HepG2 (cell line): ENCODE data around the gene TOM1L2. TPM values are rescaled to one million over a fixed set of nuclear protein-coding genes. Genes with fewer than 3 reads are reported as not detected.

Experiments used
- KDM2A ChIP-seq: sonication (generic); formaldehyde crosslinking; IDR thresholded peaks from 2 replicates; pipeline ENCODE4 v1.4.0; 2020; ENCODE audit warnings: low read depth, missing genetic modification reagents, borderline replicate concordance
- NFYB ChIP-seq: sonication (generic); formaldehyde crosslinking; IDR thresholded peaks from 2 replicates; pipeline ENCODE4 v1.4.0; 2020; ENCODE audit warnings: missing genetic modification reagents
- POLR2A ChIP-seq, 2 experiments: IDR thresholded peaks; 2 replicates each; pipeline ENCODE4 v1.6.1; 2011; ENCODE audit warnings: low read depth in 2 of 2, low read length in 2 of 2, mild to moderate bottlenecking in 1 of 2, moderate library complexity in 1 of 2; ENCODE audit not compliant: insufficient read depth in 1 of 2
- PPARG ChIP-seq: conservative IDR thresholded peaks from 2 replicates; pipeline ENCODE4 v1.6.1; 2016; ENCODE audit warnings: missing biosample characterization, missing genetic modification reagents
- SAFB2 ChIP-seq: sonication (generic); formaldehyde crosslinking; IDR thresholded peaks from 2 replicates; pipeline ENCODE4 v1.5.1; 2020; ENCODE audit warnings: missing genetic modification reagents, low read depth, mild to moderate bottlenecking, borderline replicate concordance
- SOX6 ChIP-seq, 2 experiments: fragments of 450-650 bp in 1 of 2; sonication (generic) in 1 of 2; formaldehyde crosslinking in 1 of 2; IDR thresholded peaks; 2 replicates each; pipeline versions ENCODE4 v1.4.0 to v1.6.1; 2017 to 2020; ENCODE audit warnings: antibody characterized with exemption in 1 of 2, mild to moderate bottlenecking in 1 of 2, missing genetic modification reagents in 1 of 2
- YY1 ChIP-seq: IDR thresholded peaks from 2 replicates; pipeline ENCODE4 v1.6.1; 2011; ENCODE audit warnings: low read length, low read depth, moderate library complexity, mild to moderate bottlenecking; ENCODE audit not compliant: insufficient read depth, insufficient replicate concordance
- ZBTB38 ChIP-seq: sonication (generic); formaldehyde crosslinking; IDR thresholded peaks from 2 replicates; pipeline ENCODE4 v1.5.1; 2020; ENCODE audit warnings: mild to moderate bottlenecking, missing genetic modification reagents
- ZNF230 ChIP-seq: sonication (generic); formaldehyde crosslinking; IDR thresholded peaks from 2 replicates; pipeline ENCODE4 v1.4.0; 2020; ENCODE audit warnings: mild to moderate bottlenecking, missing genetic modification reagents
- ZNF747 ChIP-seq: sonication (generic); formaldehyde crosslinking; IDR thresholded peaks from 2 replicates; pipeline ENCODE4 v1.8.1; 2023; ENCODE audit warnings: missing genetic modification reagents, mild to moderate bottlenecking, borderline replicate concordance
- ZNF782 ChIP-seq: sonication (generic); formaldehyde crosslinking; IDR thresholded peaks from 2 replicates; pipeline ENCODE4 v1.4.0; 2020; ENCODE audit warnings: missing genetic modification reagents, mild to moderate bottlenecking, borderline replicate concordance
- polyA plus RNA-seq, 8 experiments: library from polyadenylated mRNA; depleted of rRNA in 3 of 8; stranded (reverse) in 7 of 8; unstranded in 1 of 8; fragments of >200 nt; fragmentation: Illumina TruSeq in 4 of 8; extraction: Trizol in 4 of 8; gene quantifications; 2 replicates each; pipeline versions ENCODE4 v1.2.1 to v1.2.3, GENCODE V29; 2011 to 2016; ENCODE audit warnings: low read depth in 4 of 8, missing spikeins in 1 of 8, mixed read lengths in 1 of 8; ENCODE audit not compliant: insufficient read depth in 1 of 8
- total RNA-seq, 5 experiments: library from RNA; depleted of rRNA; stranded (reverse); fragments of >200 nt; fragmentation: Illumina TruSeq; extraction: Trizol; gene quantifications; 2 replicates each; pipeline ENCODE4 v1.2.3, GENCODE V29; 2016; ENCODE audit warnings: low read depth in 1 of 5
- TF ChIP-seq, protein P1 (sequence below): sonication (generic); formaldehyde crosslinking; IDR thresholded peaks from 2 replicates; pipeline ENCODE4 v1.5.1; 2020; ENCODE audit warnings: mild to moderate bottlenecking, missing genetic modification reagents, borderline replicate concordance
- TF ChIP-seq, protein P2 (sequence below), 2 experiments: sonication (generic) in 1 of 2; formaldehyde crosslinking in 1 of 2; IDR thresholded peaks; 2 replicates each; pipeline versions ENCODE4 v1.5.1 to v1.6.1; 2011 to 2020; ENCODE audit warnings: borderline replicate concordance in 1 of 2, low read depth in 1 of 2, low read length in 1 of 2, mild to moderate bottlenecking in 1 of 2, missing genetic modification reagents in 1 of 2, moderate library complexity in 1 of 2
- TF ChIP-seq, protein P3 (sequence below): sonication (generic); formaldehyde crosslinking; IDR thresholded peaks from 2 replicates; pipeline ENCODE4 v1.5.0; 2020; ENCODE audit warnings: missing genetic modification reagents
- TF ChIP-seq, protein P4 (sequence below): IDR thresholded peaks from 2 replicates; pipeline ENCODE4 v1.6.1; 2016; ENCODE audit warnings: control low read depth
- TF ChIP-seq, protein P5 (sequence below): sonication (generic); formaldehyde crosslinking; IDR thresholded peaks from 2 replicates; pipeline ENCODE4 v1.4.0; 2020; ENCODE audit warnings: low read depth, mild to moderate bottlenecking, missing genetic modification reagents

Gene TOM1L2
- total and polyA plus RNA-seq, 2 of the 13 experiments (the other 11 are each of a cell fraction or from before 2014, with no cell fraction given), result 4.7 to 7.4 TPM

DNA sequence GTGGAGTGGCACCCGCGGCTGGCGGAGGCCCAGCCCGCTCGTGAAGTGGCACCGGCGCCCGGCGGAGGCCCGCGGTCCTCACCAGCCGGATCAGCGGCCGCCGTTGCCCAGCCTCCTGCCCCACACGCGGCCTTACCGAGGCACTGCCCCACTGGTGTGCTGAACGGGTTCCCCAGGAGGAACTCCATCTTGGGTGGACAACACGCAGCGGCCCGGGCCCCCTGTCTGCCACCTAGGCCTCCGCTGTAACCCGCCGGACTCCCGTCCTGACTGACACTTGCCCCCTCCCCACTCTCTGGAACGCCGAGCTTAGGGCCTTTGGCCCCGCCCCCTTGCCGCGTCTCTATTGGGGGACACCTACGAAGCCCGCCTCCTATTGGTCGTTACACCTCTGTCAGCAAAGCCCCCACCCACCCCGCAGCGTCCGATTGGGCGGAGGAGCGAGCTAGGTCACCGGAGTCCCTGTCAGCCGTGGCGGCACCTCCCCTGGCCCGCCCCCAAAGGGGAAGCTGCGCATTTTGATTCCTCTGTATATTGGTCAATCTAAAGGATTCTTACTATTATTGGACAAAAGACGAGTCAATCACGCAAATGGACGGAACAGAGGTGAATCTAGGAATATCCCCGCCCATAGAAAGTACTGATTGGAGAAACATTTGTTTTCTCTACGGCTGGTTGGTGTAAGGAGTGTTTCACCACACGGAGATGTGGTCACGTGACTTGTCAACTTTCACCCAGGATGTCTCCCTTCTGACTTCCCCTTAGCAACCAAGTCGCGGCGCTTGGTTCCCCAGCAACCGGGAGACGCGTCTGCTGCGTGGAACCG lies at the start of gene TOM1L2, which contains the start of gene DRC3 (continued):
- TF ChIP-seq, protein P1, sequence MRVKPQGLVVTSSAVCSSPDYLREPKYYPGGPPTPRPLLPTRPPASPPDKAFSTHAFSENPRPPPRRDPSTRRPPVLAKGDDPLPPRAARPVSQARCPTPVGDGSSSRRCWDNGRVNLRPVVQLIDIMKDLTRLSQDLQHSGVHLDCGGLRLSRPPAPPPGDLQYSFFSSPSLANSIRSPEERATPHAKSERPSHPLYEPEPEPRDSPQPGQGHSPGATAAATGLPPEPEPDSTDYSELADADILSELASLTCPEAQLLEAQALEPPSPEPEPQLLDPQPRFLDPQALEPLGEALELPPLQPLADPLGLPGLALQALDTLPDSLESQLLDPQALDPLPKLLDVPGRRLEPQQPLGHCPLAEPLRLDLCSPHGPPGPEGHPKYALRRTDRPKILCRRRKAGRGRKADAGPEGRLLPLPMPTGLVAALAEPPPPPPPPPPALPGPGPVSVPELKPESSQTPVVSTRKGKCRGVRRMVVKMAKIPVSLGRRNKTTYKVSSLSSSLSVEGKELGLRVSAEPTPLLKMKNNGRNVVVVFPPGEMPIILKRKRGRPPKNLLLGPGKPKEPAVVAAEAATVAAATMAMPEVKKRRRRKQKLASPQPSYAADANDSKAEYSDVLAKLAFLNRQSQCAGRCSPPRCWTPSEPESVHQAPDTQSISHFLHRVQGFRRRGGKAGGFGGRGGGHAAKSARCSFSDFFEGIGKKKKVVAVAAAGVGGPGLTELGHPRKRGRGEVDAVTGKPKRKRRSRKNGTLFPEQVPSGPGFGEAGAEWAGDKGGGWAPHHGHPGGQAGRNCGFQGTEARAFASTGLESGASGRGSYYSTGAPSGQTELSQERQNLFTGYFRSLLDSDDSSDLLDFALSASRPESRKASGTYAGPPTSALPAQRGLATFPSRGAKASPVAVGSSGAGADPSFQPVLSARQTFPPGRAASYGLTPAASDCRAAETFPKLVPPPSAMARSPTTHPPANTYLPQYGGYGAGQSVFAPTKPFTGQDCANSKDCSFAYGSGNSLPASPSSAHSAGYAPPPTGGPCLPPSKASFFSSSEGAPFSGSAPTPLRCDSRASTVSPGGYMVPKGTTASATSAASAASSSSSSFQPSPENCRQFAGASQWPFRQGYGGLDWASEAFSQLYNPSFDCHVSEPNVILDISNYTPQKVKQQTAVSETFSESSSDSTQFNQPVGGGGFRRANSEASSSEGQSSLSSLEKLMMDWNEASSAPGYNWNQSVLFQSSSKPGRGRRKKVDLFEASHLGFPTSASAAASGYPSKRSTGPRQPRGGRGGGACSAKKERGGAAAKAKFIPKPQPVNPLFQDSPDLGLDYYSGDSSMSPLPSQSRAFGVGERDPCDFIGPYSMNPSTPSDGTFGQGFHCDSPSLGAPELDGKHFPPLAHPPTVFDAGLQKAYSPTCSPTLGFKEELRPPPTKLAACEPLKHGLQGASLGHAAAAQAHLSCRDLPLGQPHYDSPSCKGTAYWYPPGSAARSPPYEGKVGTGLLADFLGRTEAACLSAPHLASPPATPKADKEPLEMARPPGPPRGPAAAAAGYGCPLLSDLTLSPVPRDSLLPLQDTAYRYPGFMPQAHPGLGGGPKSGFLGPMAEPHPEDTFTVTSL (CRISPR knock-in tag), result peak; percentile 45; the same call in 1 of the 2 replicates
- TF ChIP-seq ZBTB38, result no peak
- TF ChIP-seq, protein P2, sequence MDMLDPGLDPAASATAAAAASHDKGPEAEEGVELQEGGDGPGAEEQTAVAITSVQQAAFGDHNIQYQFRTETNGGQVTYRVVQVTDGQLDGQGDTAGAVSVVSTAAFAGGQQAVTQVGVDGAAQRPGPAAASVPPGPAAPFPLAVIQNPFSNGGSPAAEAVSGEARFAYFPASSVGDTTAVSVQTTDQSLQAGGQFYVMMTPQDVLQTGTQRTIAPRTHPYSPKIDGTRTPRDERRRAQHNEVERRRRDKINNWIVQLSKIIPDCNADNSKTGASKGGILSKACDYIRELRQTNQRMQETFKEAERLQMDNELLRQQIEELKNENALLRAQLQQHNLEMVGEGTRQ (IDR thresholded peaks at IDR 0.05; ENCODE audit: low read depth, low read length), result peak; percentile 99
- TF ChIP-seq, protein P2 (CRISPR knock-in tag; IDR thresholded peaks at IDR 0.05; ENCODE audit: borderline replicate concordance), result peak; percentile 94
- peak; percentile 98 for TF ChIP-seq NFYB
- TF ChIP-seq POLR2A (IDR thresholded peaks at IDR 0.05; ENCODE audit: insufficient read depth in 1 of 2, low read depth in 2 of 2, low read length in 2 of 2), result peak; percentile 43 to 75; a peak in 3 of 4 replicates
- TF ChIP-seq, protein P3, sequence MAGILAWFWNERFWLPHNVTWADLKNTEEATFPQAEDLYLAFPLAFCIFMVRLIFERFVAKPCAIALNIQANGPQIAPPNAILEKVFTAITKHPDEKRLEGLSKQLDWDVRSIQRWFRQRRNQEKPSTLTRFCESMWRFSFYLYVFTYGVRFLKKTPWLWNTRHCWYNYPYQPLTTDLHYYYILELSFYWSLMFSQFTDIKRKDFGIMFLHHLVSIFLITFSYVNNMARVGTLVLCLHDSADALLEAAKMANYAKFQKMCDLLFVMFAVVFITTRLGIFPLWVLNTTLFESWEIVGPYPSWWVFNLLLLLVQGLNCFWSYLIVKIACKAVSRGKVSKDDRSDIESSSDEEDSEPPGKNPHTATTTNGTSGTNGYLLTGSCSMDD, result 0 out of 2 replicates have a peak, but pooled peaks have one; percentile 13
- peak; percentile 37; the same call in 1 of the 2 replicates for TF ChIP-seq KDM2A
- no peak for TF ChIP-seq ZNF782
- peak; percentile 44 for TF ChIP-seq YY1
- TF ChIP-seq, protein P4, sequence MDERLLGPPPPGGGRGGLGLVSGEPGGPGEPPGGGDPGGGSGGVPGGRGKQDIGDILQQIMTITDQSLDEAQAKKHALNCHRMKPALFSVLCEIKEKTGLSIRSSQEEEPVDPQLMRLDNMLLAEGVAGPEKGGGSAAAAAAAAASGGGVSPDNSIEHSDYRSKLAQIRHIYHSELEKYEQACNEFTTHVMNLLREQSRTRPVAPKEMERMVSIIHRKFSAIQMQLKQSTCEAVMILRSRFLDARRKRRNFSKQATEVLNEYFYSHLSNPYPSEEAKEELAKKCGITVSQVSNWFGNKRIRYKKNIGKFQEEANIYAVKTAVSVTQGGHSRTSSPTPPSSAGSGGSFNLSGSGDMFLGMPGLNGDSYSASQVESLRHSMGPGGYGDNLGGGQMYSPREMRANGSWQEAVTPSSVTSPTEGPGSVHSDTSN, result peak; percentile 99
- TF ChIP-seq ZNF747 (CRISPR knock-in tag), result peak; percentile 53; the same call in 1 of the 2 replicates
- TF ChIP-seq ZNF230 (CRISPR knock-in tag), result 0 out of 2 replicates have a peak, but pooled peaks have one; percentile 23
- TF ChIP-seq SAFB2 (CRISPR knock-in tag), result 0 out of 2 replicates have a peak, but pooled peaks have one; percentile 47
- TF ChIP-seq, protein P5, sequence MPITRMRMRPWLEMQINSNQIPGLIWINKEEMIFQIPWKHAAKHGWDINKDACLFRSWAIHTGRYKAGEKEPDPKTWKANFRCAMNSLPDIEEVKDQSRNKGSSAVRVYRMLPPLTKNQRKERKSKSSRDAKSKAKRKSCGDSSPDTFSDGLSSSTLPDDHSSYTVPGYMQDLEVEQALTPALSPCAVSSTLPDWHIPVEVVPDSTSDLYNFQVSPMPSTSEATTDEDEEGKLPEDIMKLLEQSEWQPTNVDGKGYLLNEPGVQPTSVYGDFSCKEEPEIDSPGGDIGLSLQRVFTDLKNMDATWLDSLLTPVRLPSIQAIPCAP, result no peak
- TF ChIP-seq SOX6 (IDR thresholded peaks at IDR 0.05), result no peak
- TF ChIP-seq SOX6 (CRISPR knock-in tag; IDR thresholded peaks at IDR 0.05), result peak; percentile 41
- peak; percentile 98 for TF ChIP-seq PPARG (CRISPR knock-in tag)
